Vagina (tissue), 2 donors: ENCODE measurements around the gene RHBDD1.

Experiments used
- CTCF ChIP-seq, 3 experiments: fragments of 450-650 bp in 2 of 3; fragments of 200-600 bp in 1 of 3; sonication (generic) in 1 of 3; IDR thresholded peaks; one replicate each; pipeline ENCODE4 v1.5.1; 2017 to 2019; ENCODE audit warnings: antibody characterized with exemption in 3 of 3, mild to moderate bottlenecking in 2 of 3, moderate library complexity in 2 of 3
- POLR2A ChIP-seq, 2 donors: fragments of 450-650 bp; IDR thresholded peaks; one replicate each; pipeline ENCODE4 v1.6.1; 2017; ENCODE audit warnings: antibody characterized with exemption in 2 of 2, mild to moderate bottlenecking in 2 of 2, moderate library complexity in 2 of 2
- POLR2AphosphoS5 ChIP-seq, 2 donors: sonication (generic); formaldehyde crosslinking; IDR thresholded peaks; one replicate each; pipeline ENCODE4 v1.9.0; 2017; ENCODE audit warnings: antibody characterized with exemption in 2 of 2, mild to moderate bottlenecking in 2 of 2, low read depth in 1 of 2; ENCODE audit not compliant: insufficient read depth in 1 of 2

GRCh38 chr2:226965376-226965775, 129.5 kb downstream of the RHBDD1 start:
- TF ChIP-seq CTCF (IDR thresholded peaks at IDR 0.05), result no peak
- TF ChIP-seq POLR2A (IDR thresholded peaks at IDR 0.05), result no peak
- no peak for TF ChIP-seq POLR2AphosphoS5 (IDR thresholded peaks at IDR 0.05; ENCODE audit: insufficient read depth in 1 of 2, low read depth in 1 of 2)
